Midbrain (tissue), 1 donor: ENCODE measurements around the gene FAM13A.

Experiments used
- DNase-seq: peaks from one replicate; lab custom pipeline; 2025; lab: John Stamatoyannopoulos, UW

Gene FAM13A

DNA sequence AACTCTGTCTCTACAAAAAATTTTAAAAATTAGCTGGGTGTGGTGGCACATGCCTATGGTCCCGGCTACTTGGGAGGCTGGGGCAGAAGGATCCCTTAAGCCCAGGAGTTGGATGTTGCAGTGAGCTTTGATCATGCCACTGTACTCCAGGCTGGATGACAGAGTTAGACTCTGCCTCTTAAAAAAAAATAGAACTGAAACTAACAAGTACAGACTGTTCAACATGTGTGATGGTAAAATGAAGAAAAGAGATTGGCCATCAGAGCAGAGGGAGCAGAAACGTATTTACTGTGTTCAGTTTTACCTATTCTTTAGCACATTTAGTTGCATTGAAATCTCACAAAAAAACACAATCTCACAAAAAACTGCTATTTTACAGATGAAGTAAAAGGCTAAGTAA lies 281.5 kb downstream of the FAM13A start:
- DNase-seq: no peak

DNA sequence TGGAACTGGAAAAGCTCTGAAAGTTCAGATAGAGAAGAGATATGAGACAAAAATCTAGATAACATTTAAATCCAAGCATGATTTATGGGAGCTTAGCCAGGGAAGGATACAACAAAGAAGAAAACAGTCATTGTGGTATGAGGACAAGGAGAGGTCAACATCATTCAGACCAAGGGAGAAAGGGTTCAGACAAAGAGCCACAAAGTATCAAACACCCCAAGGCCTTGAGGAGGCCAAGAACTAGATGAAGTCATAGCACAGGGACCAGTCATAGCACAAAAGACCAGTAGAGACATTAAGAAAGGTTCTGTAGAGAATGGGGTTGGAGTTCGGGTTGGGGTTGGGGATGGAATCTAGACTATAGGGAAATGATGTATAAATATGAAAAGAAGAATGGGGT lies 282.0 kb downstream of the FAM13A start:
- no peak for DNase-seq

GRCh38 chr4:88771883-88772450 lies 285.0 kb downstream of the FAM13A start:
- DNase-seq: no peak

GRCh38 chr4:88765729-88766128 lies 291.3 kb downstream of the FAM13A start:
- DNase-seq: no peak

GRCh38 chr4:88763075-88763474 lies 293.9 kb downstream of the FAM13A start:
- no peak for DNase-seq

GRCh38 chr4:88761861-88762523 lies 295.0 kb downstream of the FAM13A start:
- DNase-seq: no peak

DNA sequence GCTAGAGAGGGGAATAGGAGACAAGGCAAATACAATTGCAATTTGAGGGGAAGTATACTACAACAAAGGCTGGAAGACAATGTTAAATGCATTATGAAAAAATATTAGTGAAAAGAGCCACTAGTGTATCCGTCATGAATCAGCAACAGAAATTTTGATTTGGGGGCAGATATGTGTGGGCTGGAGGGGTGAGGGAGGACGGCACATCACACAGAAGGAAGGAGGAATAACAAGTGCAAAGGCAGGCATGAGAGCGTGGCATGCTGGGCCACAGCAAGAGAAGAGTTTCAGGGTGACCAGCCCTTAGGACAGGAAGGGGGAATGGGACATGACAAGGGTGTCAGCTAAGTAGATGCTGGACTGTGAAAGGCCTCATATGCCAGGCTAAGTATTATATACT lies 295.6 kb downstream of the FAM13A start:
- DNase-seq: no peak

GRCh38 chr4:88759895-88760290 lies 297.1 kb downstream of the FAM13A start:
- DNase-seq: no peak

GRCh38 chr4:88759039-88759894 lies 297.7 kb downstream of the FAM13A start:
- peak; percentile 24 for DNase-seq

DNA sequence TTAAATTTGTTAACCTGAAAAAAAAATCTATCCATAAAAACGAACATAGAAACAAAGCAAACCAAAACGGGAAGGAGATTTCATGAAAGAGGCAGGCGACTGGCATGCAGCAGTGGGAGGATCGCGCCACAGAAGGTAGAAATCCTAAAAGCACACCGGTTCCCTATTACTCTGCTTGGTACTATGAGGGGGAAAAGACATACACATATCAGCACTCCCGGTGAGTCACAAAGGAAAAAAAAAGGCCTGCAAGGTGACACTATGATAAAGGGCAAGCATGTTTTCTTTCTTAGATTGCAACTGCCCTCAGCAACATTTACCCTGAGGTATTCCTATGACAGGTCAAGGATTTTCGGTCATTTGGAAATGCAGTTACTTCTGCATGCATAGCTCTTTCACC lies 298.7 kb downstream of the FAM13A start:
- DNase-seq: no peak

DNA sequence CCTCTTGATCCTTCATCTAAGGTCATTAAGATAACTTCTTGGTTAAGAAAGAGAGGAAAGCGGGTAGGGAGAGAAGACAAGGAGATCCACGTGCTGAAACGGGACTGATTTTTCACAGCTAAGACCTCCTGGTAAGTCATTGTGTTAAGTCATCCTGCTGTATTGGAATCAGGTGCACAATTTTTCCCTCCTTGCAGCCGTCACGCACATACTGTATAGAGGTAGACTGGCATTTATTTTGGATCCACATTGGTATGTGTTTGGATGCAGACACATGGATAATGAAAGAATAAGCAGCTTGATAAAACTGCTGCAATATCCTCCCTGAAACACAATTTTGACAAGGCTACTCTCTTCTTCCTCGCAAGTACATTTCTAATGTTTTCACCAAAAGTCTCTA lies 299.2 kb downstream of the FAM13A start:
- DNase-seq: peak; percentile 17

DNA sequence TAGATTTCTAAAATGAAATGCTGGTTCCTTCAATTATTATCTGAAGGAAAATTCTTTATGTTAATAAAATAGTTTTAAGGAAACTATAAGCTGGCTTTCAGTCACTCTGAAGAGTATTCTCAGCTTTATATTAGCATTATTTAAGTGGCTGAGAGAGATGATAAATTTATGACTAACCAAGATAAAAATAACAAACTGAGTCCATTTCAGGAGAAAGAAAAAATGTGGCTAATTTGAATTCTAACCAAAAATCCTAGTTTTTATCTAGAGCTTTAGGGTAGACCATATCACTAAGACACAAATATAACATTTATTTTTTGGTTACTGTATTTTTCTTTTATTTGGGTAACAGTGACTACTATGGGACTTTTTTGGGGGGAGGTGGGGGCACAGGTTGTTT lies 299.9 kb downstream of the FAM13A start:
- no peak for DNase-seq

GRCh38 chr4:88756149-88756548 lies 300.8 kb downstream of the FAM13A start:
- DNase-seq: no peak

DNA sequence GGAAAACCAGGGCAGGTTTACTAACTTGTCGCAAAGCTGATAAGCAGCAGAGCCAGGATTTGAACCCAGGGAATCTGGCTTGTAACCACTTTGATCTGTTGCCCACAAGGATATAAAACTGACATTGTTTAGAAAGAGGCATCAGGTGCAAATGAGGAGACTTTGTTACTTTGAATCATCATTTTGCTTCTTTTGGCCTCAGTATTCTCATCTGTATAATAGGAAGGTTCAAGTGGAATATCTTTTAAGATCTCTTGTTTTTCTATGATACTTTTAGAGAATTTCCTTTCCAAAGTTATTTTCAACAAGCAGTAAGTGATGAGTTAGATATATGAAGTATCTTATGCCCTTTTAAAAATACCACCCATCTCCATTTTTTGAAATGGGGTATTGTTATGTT lies 301.5 kb downstream of the FAM13A start:
- no peak for DNase-seq

GRCh38 chr4:88754796-88755195 lies 302.2 kb downstream of the FAM13A start:
- no peak for DNase-seq

GRCh38 chr4:88753658-88754571 lies 303.1 kb downstream of the FAM13A start:
- DNase-seq: no peak

GRCh38 chr4:88752754-88753153 lies 304.2 kb downstream of the FAM13A start:
- DNase-seq: no peak

DNA sequence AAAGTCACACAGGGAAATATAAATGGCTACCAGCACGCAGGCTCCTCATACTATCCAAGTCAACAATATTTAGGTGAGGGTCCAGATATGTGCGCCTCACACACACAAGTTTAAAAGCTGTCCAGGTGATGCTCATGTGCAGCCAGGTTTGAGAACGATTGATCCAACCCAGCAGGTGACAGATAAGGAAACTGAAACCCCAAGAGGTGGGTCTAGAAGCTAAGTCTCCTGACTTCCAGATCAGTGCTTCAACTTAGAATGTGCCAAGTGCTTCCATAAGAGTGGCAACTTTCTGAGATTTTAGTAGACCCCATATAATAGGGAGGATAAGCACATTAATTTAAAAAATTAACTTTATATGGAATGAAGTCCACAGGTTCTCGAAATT lies 304.9 kb downstream of the FAM13A start:
- no peak for DNase-seq

DNA sequence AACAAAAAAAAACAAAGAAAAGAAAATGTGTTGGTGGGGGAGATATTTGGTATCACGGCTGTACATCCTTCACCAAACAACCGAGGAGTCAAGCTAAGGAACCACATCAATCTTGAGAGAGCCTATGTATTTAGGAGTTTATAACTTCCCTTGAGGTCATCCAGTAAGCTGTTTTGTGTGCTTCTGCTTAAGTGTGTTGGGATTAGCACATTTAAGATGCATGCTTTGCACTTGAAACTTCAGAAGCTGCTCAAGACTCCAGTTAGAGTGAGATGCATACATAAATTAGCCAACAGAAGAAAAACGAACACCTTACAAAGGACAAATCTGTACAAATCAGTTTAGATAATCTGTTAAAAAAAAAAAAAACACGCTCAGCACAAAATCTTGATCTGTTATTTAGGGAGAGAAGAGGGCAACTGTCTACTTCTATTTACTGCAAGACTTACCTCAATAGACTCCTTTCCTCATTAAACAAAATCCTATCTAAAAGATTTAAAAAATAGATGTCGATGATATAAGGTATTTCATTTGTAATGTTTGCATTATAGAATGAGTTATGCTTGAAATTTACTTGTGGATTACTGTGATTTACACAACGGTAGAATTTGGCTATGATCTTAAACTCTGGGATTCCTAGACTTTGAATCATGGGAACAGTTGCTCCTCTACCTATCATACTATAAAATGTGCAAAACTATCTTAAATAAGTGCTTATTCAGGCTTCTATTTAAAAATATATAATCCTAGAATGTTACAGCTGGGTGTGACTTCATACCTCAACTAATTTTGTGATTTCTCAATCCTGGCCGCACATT lies 305.5 kb downstream of the FAM13A start:
- no peak for DNase-seq

GRCh38 chr4:88750369-88750768 lies 306.6 kb downstream of the FAM13A start:
- no peak for DNase-seq

DNA sequence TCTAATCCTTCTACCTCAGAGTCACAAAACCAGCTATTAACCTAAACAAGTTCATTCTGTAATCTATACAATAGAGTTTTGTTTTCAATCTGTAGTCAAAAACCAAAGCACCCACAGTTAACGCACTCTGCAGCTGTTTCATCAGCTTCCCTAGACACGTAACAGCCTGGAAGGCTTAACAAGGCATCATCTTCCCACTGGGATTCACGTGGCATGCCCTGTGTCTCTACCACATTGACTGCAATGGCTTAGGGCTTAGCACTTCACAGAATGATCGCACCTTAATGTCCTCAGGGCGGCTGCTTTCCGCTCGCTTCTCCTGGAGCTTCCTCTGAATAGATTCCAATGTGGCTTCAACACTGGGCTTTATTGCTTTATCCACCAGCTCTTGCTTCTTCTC lies 309.6 kb downstream of the FAM13A start:
- no peak for DNase-seq
